Measurements from ENCODE around the gene SVEP1. TPM values are rescaled to one million over a fixed set of nuclear protein-coding genes. Genes with fewer than 3 reads are reported as not detected.
"Not testable (repeated sequence)": the region's sequence is repeated elsewhere in the genome, so short reads cannot be mapped to it uniquely, and the experiment has no call there.

Gene SVEP1
- total RNA-seq, 1 donor from 2014 or later, result 8.8 TPM

DNA sequence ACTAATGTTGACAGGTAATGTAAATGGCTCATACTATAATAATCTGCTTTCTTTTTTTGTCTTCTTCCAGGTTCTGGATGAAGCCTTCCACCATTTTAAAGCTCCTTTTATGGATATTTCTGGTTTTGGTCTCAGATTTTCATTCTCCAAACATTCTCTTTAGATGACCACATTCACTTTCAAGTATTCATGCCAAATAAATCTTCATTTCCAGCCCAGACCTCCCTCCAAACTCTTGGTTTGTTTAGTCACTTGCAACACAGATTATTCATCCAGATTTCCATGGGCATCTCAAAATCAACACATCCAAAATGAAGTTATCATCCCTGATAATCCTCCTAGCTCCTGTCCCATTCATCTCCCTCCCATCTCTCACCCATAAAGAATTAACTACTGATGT lies 40.3 kb upstream of the SVEP1 start:
- no peak overlapping the region for H3K4me3 ChIP-seq
- TF ChIP-seq, protein P1, sequence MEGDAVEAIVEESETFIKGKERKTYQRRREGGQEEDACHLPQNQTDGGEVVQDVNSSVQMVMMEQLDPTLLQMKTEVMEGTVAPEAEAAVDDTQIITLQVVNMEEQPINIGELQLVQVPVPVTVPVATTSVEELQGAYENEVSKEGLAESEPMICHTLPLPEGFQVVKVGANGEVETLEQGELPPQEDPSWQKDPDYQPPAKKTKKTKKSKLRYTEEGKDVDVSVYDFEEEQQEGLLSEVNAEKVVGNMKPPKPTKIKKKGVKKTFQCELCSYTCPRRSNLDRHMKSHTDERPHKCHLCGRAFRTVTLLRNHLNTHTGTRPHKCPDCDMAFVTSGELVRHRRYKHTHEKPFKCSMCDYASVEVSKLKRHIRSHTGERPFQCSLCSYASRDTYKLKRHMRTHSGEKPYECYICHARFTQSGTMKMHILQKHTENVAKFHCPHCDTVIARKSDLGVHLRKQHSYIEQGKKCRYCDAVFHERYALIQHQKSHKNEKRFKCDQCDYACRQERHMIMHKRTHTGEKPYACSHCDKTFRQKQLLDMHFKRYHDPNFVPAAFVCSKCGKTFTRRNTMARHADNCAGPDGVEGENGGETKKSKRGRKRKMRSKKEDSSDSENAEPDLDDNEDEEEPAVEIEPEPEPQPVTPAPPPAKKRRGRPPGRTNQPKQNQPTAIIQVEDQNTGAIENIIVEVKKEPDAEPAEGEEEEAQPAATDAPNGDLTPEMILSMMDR (IDR thresholded peaks at IDR 0.05; ENCODE audit: borderline replicate concordance), result no peak
- no peaks in the 10 kb centered on the region for H3K4me1 ChIP-seq
- no peaks in the 10 kb centered on the region for H3K36me3 ChIP-seq
- H3K9me3 ChIP-seq (replicated peaks), result no peaks in the 10 kb centered on the region
- DNase-seq, result no peak
- intact Hi-C loops (cut with micrococcal nuclease), result loop anchor here (10.0 kb wide), 1 partner anchor 165 kb away; no protein-coding TSS in a partner anchor
- H3K27ac ChIP-seq (replicated peaks), result no peak overlapping the region
- H3K27me3 ChIP-seq (ENCODE audit: low read depth), result no peaks in the 10 kb centered on the region

DNA sequence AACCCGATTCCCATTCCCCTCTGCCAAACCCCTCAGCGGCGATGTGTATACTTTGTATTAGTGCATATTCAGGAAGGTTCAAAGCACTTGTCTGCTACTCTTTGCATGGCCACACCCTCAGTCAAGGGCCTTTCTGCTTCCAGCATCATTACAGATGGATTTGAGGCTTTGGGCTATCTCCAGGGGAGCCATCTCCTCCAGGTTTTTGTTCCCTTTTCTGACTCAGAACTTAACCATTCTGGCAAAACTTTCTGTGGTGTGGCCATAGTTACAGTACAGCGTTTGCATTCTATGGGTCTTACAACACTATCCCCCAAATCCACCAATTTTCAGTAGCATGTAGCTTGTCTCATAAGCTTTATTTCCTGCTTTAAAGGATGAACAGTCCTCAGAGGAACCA lies 36.0 kb upstream of the SVEP1 start:
- intact Hi-C loops (cut with micrococcal nuclease), result no loop called here
- no peak overlapping the region for H3K4me3 ChIP-seq
- no peak for DNase-seq
- H3K27ac ChIP-seq (replicated peaks), result no peak overlapping the region
- TF ChIP-seq, protein P1 (IDR thresholded peaks at IDR 0.05; ENCODE audit: borderline replicate concordance), result no peak
- H3K27me3 ChIP-seq (ENCODE audit: low read depth), result no peaks in the 10 kb centered on the region
- no peaks in the 10 kb centered on the region for H3K4me1 ChIP-seq
- no peaks in the 10 kb centered on the region for H3K36me3 ChIP-seq
- no peaks in the 10 kb centered on the region for H3K9me3 ChIP-seq (replicated peaks)

DNA sequence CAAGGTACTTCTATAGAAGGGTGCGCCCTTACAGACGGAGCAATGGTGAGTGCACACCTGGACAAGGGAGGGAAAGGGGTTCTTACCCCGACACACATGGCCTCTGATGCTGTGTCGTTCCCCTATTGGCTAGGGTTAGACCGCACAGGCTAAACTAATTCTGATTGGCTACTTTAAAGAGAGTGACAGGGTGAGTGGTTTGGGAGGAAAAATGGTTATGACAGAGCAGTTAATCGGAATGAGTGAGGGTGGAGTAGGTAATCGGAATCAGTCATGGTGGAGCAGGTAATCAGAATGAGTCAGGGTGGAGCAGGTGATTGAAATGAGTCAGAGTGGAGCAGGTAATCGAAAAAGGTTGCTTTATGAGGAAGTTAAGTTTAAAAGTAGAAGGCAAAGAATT lies 35.0 kb upstream of the SVEP1 start:
- H3K27me3 ChIP-seq (ENCODE audit: low read depth); H3K4me1 ChIP-seq; H3K4me3 ChIP-seq; H3K27ac ChIP-seq (replicated peaks); DNase-seq; H3K36me3 ChIP-seq; H3K9me3 ChIP-seq (replicated peaks); intact Hi-C loops (cut with micrococcal nuclease): not testable (repeated sequence)

DNA sequence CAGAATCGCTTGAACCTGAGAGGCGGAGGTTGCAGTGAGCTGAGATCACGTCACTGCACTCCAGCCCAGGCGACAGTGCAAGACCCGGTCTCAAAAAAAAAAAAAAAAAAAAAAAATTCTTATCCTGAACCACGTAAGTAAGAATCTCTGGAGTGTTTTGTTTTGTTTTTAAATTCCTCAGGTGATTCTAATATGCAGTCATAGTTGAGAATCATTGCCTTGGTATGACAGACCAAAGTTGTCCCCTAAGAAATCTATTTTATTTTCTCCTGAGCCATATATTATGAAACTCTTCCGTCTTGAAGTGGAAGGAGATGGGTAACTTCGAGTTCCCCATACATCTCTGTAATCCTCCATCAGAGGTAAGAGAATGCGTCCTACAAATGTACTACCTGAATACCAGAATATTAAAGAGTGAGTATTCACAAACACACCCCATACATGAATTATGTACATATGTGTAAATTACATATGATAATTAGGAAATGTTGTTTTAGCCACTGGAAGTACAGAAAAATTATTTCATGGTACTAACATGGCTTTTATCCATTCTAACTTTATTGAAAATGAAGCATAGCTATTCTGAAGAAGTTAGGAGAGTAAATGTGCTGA lies 26.7 kb upstream of the SVEP1 start:
- DNase-seq, result no peak
- no peaks in the 10 kb centered on the region for H3K4me1 ChIP-seq
- TF ChIP-seq, protein P1 (IDR thresholded peaks at IDR 0.05; ENCODE audit: borderline replicate concordance), result no peak
- no peaks in the 10 kb centered on the region for H3K36me3 ChIP-seq
- peaks cover 4% of the 10 kb centered on the region for H3K27me3 ChIP-seq (ENCODE audit: low read depth)
- intact Hi-C loops (cut with micrococcal nuclease), result no loop called here
- no peak overlapping the region for H3K27ac ChIP-seq (replicated peaks)
- no peaks in the 10 kb centered on the region for H3K9me3 ChIP-seq (replicated peaks)
- H3K4me3 ChIP-seq, result no peak overlapping the region

DNA sequence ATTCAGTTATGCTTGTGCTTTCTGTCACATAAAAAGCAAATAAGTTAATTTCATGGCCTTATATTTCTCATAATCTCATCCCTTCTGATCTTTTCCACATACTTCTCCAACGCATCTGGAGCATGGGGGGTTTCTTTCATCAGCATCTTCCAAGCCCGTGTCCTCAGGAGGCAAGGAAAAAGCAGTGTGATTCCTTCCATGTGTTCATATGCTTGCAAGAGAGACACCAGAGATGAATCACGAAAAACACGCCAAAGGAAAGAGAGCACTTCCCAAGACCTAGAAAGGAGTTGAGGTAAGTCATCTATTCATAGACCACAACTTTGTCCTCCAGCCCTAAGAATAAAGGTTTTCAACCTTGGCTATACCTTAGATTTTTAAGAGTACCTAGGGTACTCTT lies 26.0 kb upstream of the SVEP1 start:
- intact Hi-C loops (cut with micrococcal nuclease), result no loop called here
- H3K9me3 ChIP-seq (replicated peaks), result no peaks in the 10 kb centered on the region
- no peak overlapping the region for H3K27ac ChIP-seq (replicated peaks)
- DNase-seq, result no peak
- no peaks in the 10 kb centered on the region for H3K36me3 ChIP-seq
- TF ChIP-seq, protein P1 (IDR thresholded peaks at IDR 0.05; ENCODE audit: borderline replicate concordance), result no peak
- H3K4me3 ChIP-seq, result no peak overlapping the region
- peaks cover 4% of the 10 kb centered on the region for H3K27me3 ChIP-seq (ENCODE audit: low read depth)
- no peaks in the 10 kb centered on the region for H3K4me1 ChIP-seq

DNA sequence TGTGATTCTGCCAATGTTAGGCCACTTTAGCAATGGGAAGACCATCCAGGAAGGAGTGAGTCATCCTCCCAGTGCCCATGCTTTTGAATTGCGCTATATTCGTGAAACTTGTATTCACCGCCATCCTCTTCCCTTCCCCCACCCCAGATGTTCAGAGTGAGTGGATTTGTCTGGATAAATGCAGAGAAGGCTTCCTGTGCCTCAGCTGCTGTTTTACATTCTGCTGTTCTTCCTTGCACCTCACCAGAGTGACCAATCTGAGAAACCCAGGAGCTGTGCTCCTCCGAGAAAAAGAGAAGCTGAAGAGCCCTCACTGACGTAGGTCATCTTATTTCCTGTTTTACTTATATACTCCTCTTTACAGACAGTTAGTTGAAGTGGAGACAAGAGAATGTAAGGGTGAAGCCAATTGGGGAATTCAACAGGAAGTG lies 24.6 kb upstream of the SVEP1 start:
- no peaks in the 10 kb centered on the region for H3K9me3 ChIP-seq (replicated peaks)
- H3K36me3 ChIP-seq, result no peaks in the 10 kb centered on the region
- no peak for DNase-seq
- H3K4me3 ChIP-seq, result no peak overlapping the region
- TF ChIP-seq, protein P1 (IDR thresholded peaks at IDR 0.05; ENCODE audit: borderline replicate concordance), result no peak
- peaks cover 4% of the 10 kb centered on the region for H3K27me3 ChIP-seq (ENCODE audit: low read depth)
- H3K4me1 ChIP-seq, result no peaks in the 10 kb centered on the region
- intact Hi-C loops (cut with micrococcal nuclease), result no loop called here
- no peak overlapping the region for H3K27ac ChIP-seq (replicated peaks)

All from left ventricle myocardium inferior (tissue), 1 donor.